Uterus (tissue), 2 donors: ENCODE measurements around the gene SMC6.

Experiments
- CTCF ChIP-seq, 4 experiments: fragments of 200-600 bp in 2 of 4; fragments of 450-650 bp in 2 of 4; sonication (generic) in 2 of 4; IDR thresholded peaks; one replicate each; pipeline ENCODE4 v1.5.1; 2016 to 2019; ENCODE audit warnings: antibody characterized with exemption in 4 of 4, mild to moderate bottlenecking in 2 of 4, moderate library complexity in 1 of 4
- POLR2A ChIP-seq, 2 donors: fragments of 450-650 bp; IDR thresholded peaks; one replicate each; pipeline ENCODE4 v1.6.1; 2016; ENCODE audit warnings: antibody characterized with exemption in 2 of 2, mild to moderate bottlenecking in 1 of 2, moderate library complexity in 1 of 2

- TF ChIP-seq POLR2A (IDR thresholded peaks at IDR 0.05) (no peak), CTCF (IDR thresholded peaks at IDR 0.05) (no peak)
Measured at GRCh38 chr2:17688600-17688999, 65.0 kb downstream of the SMC6 start.
